ENCODE results near the gene FOXP3.
"Not testable (repeated sequence)": the region's sequence is repeated elsewhere in the genome, so short reads cannot be mapped to it uniquely, and the experiment has no call there.

Gene FOXP3

GRCh38 chrX:49264460-49264859 lies at the start of gene FOXP3:
Gene FOXP3 (minus strand): TSS chrX:49264710. CDS start chrX:49258505, 6,205 bp downstream.
- peak within 1 kb of the TSS; percentile 70 for H3K4me3 Mint-ChIP-seq
- peak within 1 kb of the TSS; percentile 70 for H3K27ac Mint-ChIP-seq
- H3K36me3 Mint-ChIP-seq = peaks cover 55% of the 10 kb centered on the region
- H3K4me1 Mint-ChIP-seq = peaks cover 54% of the 10 kb centered on the region
- ATAC-seq (no peak), DNase-seq (ENCODE audit: low spot score in 2 of 2) (no peak)
- no peaks in the 10 kb centered on the region for H3K9me3 Mint-ChIP-seq

DNA sequence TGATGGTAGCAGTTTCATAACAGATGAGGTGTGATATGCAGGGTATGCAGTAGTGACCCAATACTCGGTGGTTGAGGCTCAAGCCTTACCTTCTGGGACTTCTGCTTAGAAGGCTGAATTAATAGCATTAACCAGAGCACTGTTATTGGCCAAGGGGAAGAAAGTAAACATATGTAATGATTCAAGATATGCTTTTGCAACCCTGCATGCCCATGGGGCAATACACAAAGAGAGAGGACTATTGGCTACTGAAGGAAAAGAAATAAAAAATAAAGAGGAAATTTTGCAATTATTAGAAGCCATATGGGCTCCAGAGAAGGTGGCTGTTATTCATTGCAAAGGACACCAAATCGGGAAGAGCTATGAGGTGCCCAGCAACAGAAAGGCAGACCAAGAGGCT lies 47.7 kb upstream of the FOXP3 start:
- Mint-ChIP-seq H3K36me3 (no peaks in the 10 kb centered on the region), H3K4me1 (peaks cover 25% of the 10 kb centered on the region), H3K27ac (no peak overlapping the region), H3K4me3 (no peak overlapping the region), H3K9me3 (no peaks in the 10 kb centered on the region)
- ATAC-seq (no peak), DNase-seq (ENCODE audit: low spot score in 2 of 2) (no peak)

DNA sequence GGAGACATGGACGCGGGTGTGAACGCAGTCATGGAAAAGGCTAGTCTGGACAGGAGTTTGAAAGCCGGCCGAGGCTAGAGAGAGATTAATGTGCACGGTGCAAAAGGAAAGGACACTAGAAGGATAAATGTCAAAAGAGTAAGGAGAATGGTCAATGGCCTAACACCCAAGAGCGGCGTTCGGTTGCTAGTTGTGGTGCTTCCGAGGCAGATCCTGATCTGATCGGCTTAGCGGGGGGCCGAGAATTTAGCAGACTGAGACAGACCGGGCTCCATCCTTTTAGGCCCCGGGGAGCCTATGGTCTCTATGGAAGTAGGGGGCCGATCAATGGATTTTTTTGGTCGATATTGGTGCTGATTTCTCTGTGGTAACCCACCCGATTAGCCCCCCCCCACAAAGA lies 45.9 kb upstream of the FOXP3 start:
- H3K4me1 Mint-ChIP-seq = peaks cover 25% of the 10 kb centered on the region
- ATAC-seq (no peak), DNase-seq (ENCODE audit: low spot score in 2 of 2) (no peak)
- no peaks in the 10 kb centered on the region for H3K36me3 Mint-ChIP-seq
- H3K4me3 Mint-ChIP-seq = no peak overlapping the region
- no peak overlapping the region for H3K27ac Mint-ChIP-seq
- H3K9me3 Mint-ChIP-seq = no peaks in the 10 kb centered on the region

GRCh38 chrX:49309401-49309981 lies 45.0 kb upstream of the FOXP3 start:
- Mint-ChIP-seq H3K27ac (peak overlapping the region; percentile 55), H3K4me3 (peak overlapping the region; percentile 72), H3K9me3 (no peaks in the 10 kb centered on the region), H3K36me3 (no peaks in the 10 kb centered on the region), H3K4me1 (peaks cover 25% of the 10 kb centered on the region)
- ATAC-seq = no peak
- no peak for DNase-seq (ENCODE audit: low spot score in 2 of 2)

GRCh38 chrX:49308604-49309269 lies 44.2 kb upstream of the FOXP3 start:
- ATAC-seq (no peak), DNase-seq (ENCODE audit: low spot score in 2 of 2) (no peak)
- Mint-ChIP-seq H3K36me3 (no peaks in the 10 kb centered on the region), H3K9me3 (no peaks in the 10 kb centered on the region), H3K4me3 (peak overlapping the region; percentile 72), H3K4me1 (peaks cover 25% of the 10 kb centered on the region), H3K27ac (peak overlapping the region; percentile 55)

GRCh38 chrX:49307775-49308174 lies 43.3 kb upstream of the FOXP3 start:
- H3K4me1 Mint-ChIP-seq = peaks cover 25% of the 10 kb centered on the region
- H3K4me3 Mint-ChIP-seq; H3K36me3 Mint-ChIP-seq; H3K27ac Mint-ChIP-seq; H3K9me3 Mint-ChIP-seq; DNase-seq (ENCODE audit: low spot score in 2 of 2); ATAC-seq: not testable (repeated sequence)

DNA sequence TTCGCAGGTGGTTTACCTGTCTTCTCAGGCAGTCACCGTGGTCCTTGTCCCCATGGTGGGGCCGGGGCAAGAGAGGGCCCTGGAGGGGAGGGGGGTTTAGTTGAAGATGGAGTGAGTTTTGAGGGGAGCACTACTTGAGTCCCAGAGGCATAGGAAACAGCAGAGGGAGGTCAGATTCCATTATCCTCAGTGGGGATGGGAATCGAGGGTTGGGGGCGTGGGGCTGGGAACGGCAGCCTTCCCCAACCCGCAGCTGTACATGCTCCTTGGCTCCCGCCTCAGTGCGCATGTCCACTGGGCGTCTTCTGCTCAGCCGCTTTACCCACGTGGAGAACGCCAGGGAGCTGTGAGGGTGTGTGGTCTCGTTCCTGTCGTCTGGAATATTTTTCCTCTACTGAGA lies 38.8 kb upstream of the FOXP3 start, which contains the start of gene GAGE10:
TSS of gene GAGE10 (plus strand) at position 301 of the 400 bp plus-strand sequence. CDS start 1,214 bp downstream, outside the sequence.
- DNase-seq (ENCODE audit: low spot score in 2 of 2) (no peak), ATAC-seq (no peak)
- Mint-ChIP-seq H3K27ac (no peak within 1 kb of the TSS), H3K36me3 (no peaks in the 10 kb centered on the region), H3K4me3 (no peak within 1 kb of the TSS), H3K4me1 (peaks cover 3% of the 10 kb centered on the region), H3K9me3 (no peaks in the 10 kb centered on the region)

DNA sequence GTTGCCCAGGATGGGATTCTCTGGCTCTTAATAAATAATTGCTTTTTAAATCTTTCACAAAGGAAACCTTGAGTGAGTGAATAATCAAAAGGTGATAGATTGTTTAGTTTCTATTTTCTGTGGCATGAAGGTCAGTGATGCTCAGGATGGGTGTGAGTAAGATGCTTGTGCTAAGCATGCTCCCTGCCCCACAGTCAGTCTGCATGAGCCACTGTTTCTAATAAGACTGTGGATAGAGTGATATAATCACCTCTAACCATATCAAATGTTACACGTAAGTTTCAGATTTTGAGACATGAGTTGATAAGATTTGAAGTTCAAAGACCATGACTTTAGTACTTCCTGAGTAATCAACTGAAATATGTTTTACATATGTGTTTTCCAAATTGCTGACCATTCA lies 36.2 kb upstream of the FOXP3 start:
- H3K4me3 Mint-ChIP-seq = no peak overlapping the region
- no peaks in the 10 kb centered on the region for H3K9me3 Mint-ChIP-seq
- no peak for DNase-seq (ENCODE audit: low spot score in 2 of 2)
- ATAC-seq = no peak
- no peak overlapping the region for H3K27ac Mint-ChIP-seq
- H3K36me3 Mint-ChIP-seq = no peaks in the 10 kb centered on the region
- H3K4me1 Mint-ChIP-seq = no peaks in the 10 kb centered on the region

- H3K27ac Mint-ChIP-seq; DNase-seq (ENCODE audit: low spot score in 2 of 2); ATAC-seq; H3K4me3 Mint-ChIP-seq; H3K9me3 Mint-ChIP-seq; H3K4me1 Mint-ChIP-seq; H3K36me3 Mint-ChIP-seq: not testable (repeated sequence)
These were observed 34.8 kb upstream of the FOXP3 start for GRCh38 chrX:49299293-49299692.

- Mint-ChIP-seq H3K36me3 (no peaks in the 10 kb centered on the region), H3K27ac (peak overlapping the region; percentile 89), H3K4me3 (no peak overlapping the region), H3K9me3 (no peaks in the 10 kb centered on the region), H3K4me1 (peaks cover 25% of the 10 kb centered on the region)
- ATAC-seq (peak; percentile 50), DNase-seq (ENCODE audit: low spot score in 2 of 2) (no peak)
These were observed 28.2 kb upstream of the FOXP3 start for GRCh38 chrX:49292400-49293362.

GRCh38 chrX:49291615-49292337 lies 27.3 kb upstream of the FOXP3 start:
- Mint-ChIP-seq H3K36me3 (no peaks in the 10 kb centered on the region), H3K27ac (peak overlapping the region; percentile 89), H3K9me3 (no peaks in the 10 kb centered on the region), H3K4me3 (peak overlapping the region; percentile 17), H3K4me1 (peaks cover 33% of the 10 kb centered on the region)
- peak; percentile 87 for ATAC-seq
- peak; percentile 52 to 85 for DNase-seq (ENCODE audit: low spot score in 2 of 2)

- no peak for DNase-seq (ENCODE audit: low spot score in 2 of 2)
- no peaks in the 10 kb centered on the region for H3K36me3 Mint-ChIP-seq
- H3K4me3 Mint-ChIP-seq = no peak overlapping the region
- no peak for ATAC-seq
- no peak overlapping the region for H3K27ac Mint-ChIP-seq
- no peaks in the 10 kb centered on the region for H3K9me3 Mint-ChIP-seq
- peaks cover 33% of the 10 kb centered on the region for H3K4me1 Mint-ChIP-seq
These were observed 25.7 kb upstream of the FOXP3 start for GRCh38 chrX:49290215-49290614.

DNA sequence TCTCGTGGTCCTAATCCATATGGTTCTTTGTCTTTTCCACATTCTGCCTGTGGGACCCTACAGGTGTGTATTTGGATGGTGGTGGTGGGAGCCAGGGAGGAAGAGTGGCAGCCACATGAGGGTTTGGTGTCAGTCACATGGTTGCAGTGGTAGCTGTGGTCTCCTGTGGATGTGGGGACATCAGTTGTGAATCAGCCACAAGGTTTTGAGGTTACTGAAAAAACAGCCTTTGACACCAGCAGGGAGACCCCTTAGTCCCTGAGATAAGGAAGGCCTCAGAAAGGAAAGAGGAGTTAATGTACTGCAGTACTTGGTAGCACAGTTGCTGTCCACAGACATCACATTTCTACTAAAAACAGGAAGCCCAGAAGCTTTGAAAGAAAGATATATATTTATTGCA lies 23.2 kb upstream of the FOXP3 start:
- DNase-seq (ENCODE audit: low spot score in 2 of 2) (no peak), ATAC-seq (peak; percentile 28)
- Mint-ChIP-seq H3K9me3 (no peaks in the 10 kb centered on the region), H3K4me3 (no peak overlapping the region), H3K36me3 (peaks cover 4% of the 10 kb centered on the region), H3K4me1 (peaks cover 35% of the 10 kb centered on the region), H3K27ac (no peak overlapping the region)

- ATAC-seq = no peak
- H3K36me3 Mint-ChIP-seq = peaks cover 4% of the 10 kb centered on the region
- no peak overlapping the region for H3K4me3 Mint-ChIP-seq
- H3K4me1 Mint-ChIP-seq = peaks cover 34% of the 10 kb centered on the region
- H3K9me3 Mint-ChIP-seq = no peaks in the 10 kb centered on the region
- H3K27ac Mint-ChIP-seq = no peak overlapping the region
- no peak for DNase-seq (ENCODE audit: low spot score in 2 of 2)
These were observed 22.1 kb upstream of the FOXP3 start for GRCh38 chrX:49286581-49286980.

GRCh38 chrX:49286136-49286535 lies 21.6 kb upstream of the FOXP3 start:
- Mint-ChIP-seq H3K36me3 (peaks cover 4% of the 10 kb centered on the region), H3K27ac (no peak overlapping the region), H3K9me3 (no peaks in the 10 kb centered on the region), H3K4me3 (no peak overlapping the region), H3K4me1 (peaks cover 32% of the 10 kb centered on the region)
- DNase-seq (ENCODE audit: low spot score in 2 of 2) = no peak
- no peak for ATAC-seq
